GM19043 (cell line): ENCODE results near the gene NEK7.
A peak's percentile ranks its signal among the peaks of the same experiment; 100 is the strongest.
"Not testable (repeated sequence)": the region's sequence is repeated elsewhere in the genome, so short reads cannot be mapped to it uniquely, and the experiment has no call there.

Experiments
- ATAC-seq: cut with Tn5 transposase; IDR thresholded peaks from one replicate; pipeline ENCODE4 v1.9.1; 2021; ENCODE audit warnings: low read depth; ENCODE audit not compliant: unreplicated experiment

The NEK7 gene

GRCh38 chr1:198276241-198276640 is 119.4 kb downstream of the NEK7 start:
- ATAC-seq = no peak

DNA sequence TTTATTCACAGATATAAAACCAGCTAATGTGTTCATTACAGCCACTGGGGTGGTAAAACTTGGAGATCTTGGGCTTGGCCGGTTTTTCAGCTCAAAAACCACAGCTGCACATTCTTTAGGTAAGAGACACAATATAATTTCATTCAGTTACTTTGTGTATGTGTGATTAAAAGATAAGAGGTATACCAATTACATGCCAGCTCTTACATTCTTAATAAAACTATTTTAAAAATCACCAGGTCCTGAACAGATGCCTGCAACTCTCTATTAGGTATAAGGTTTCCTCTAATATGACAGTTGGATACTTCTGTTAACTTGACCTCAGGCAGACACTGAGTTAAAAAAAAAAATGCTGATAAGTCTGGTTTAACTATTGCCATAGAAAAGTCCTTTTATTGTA is 122.1 kb downstream of the NEK7 start:
- no peak for ATAC-seq

DNA sequence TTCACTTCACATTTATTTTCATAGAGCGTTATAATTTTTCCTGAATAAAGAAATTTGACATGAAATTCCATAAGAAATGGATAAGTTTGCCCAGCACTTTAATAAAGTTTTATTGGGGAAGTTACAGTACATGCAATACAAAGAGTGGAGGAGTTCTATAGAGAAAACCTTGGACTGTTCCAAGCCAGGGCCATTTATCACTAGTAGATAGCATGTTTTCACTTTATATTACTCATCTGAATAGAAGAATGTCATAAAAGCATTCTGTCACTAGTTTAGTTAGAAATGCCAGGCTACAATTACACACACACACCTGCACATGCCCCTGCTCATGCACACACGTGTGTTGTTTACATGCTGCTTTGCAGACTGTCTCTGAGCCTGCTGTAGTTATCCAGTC is 123.3 kb downstream of the NEK7 start:
- ATAC-seq = no peak

GRCh38 chr1:198281911-198282310 is 125.1 kb downstream of the NEK7 start:
- ATAC-seq = no peak

GRCh38 chr1:198283222-198283621 is 126.4 kb downstream of the NEK7 start:
- ATAC-seq = no peak

DNA sequence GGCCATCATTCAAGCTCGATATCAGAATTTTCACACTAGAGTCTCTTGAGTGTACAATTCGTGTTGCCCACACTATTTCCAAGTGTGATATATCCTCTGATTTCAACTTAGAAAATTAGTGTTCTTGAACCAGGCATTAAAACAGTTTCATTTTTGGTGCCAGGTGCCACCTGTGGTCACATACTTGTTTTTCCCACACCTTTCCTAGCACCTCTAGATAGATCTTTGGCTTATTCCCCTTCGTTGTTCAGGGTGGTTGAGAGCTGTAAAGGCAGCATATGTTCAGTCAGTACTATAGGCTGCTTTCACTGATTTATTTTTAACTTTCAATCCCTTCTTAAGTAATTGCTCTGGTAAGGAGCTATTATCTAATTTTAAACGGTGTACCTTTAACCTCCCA is 131.1 kb downstream of the NEK7 start:
- no peak for ATAC-seq

DNA sequence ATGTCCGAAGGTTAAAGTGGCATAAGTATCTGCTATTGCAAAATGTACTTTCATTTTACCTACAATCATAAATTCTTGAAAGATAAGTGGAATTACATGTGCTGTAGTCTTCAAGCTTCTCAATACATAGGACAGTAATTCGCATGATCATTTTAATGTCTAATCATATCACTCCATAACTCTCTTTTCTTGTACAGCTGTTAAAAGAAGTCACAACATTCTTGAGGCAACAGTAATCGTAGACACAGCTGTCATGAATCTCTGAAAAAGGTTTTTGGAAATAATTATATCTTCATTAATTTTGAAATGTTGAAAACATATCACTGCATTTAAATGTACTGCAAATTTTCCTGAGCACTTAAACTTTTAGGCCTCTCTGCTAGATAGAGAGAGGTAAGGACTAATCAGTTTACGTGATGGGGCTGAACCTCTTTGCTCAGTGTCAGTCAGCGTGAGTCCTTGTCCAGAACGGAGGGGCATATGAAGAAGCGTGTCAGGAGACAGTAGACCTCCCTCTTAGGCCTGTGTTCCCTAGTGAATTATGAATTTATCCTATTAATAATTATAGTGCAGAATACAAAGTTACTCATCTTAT is 133.4 kb downstream of the NEK7 start:
- no peak for ATAC-seq

DNA sequence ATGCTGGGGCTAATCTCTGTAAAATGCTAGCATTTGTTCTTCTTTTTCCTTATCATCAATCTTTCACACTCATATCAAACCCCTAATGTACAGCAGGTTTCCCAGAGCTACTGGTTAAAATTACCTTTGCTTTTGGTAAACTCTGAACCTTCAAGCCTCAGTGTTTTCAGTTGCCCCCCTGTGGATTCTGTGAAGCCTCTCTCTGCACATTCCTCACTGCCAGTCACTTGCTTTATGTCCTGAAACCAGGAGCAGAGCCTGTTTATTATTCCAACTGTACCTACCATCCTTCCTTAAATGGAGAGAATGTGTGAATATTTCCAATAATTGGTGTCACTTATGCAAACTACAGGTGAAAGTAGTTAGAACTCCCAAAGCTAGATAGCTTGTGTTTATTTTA is 134.2 kb downstream of the NEK7 start:
- ATAC-seq = no peak

DNA sequence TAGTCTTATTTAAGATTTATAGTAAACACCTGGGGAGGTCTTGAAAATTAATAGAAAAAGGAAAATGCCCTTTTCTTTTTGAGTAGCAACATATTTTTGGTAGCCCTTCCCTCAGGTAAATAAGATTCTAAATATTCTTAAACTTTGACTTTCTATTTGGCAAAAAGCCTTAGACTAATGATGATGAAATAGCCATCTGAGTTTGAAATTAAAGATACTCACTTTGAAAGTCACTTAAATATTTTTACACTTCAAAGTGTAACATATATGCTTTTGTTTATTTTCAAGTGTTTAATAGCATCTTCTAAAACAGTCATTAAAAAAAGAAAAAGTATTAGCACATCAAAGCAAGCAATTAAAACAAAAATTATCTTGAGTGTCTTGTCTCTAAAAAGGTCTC is 135.1 kb downstream of the NEK7 start:
- no peak for ATAC-seq

DNA sequence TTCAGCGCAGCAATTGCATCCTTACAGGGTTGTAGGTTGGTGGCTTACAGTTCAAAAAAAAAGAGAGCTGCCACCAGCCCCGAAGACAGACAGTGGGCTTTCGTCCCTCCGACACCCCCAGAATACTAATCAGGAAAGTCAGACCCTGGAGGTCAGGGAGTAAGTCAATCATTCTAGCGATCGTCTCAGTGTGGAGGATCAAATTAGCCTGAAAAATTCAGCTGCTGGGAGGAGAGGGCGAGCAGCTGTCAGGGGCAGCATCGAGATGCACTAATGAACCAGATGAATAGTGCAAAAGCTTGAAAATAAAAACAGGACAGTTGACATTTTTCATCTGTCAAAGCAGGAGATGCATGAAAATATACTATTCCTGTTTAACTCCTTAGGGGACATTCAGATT is 138.4 kb downstream of the NEK7 start:
- ATAC-seq = no peak

GRCh38 chr1:198295971-198296370 is 139.2 kb downstream of the NEK7 start:
- ATAC-seq = no peak

- ATAC-seq = no peak
Measured at GRCh38 chr1:198297281-198297680, 140.5 kb downstream of the NEK7 start.

GRCh38 chr1:198298640-198299039 is 141.8 kb downstream of the NEK7 start:
- no peak for ATAC-seq

GRCh38 chr1:198300451-198300850 is 143.7 kb downstream of the NEK7 start:
- ATAC-seq = no peak

GRCh38 chr1:198304431-198304830 is 147.6 kb downstream of the NEK7 start:
- ATAC-seq = no peak

DNA sequence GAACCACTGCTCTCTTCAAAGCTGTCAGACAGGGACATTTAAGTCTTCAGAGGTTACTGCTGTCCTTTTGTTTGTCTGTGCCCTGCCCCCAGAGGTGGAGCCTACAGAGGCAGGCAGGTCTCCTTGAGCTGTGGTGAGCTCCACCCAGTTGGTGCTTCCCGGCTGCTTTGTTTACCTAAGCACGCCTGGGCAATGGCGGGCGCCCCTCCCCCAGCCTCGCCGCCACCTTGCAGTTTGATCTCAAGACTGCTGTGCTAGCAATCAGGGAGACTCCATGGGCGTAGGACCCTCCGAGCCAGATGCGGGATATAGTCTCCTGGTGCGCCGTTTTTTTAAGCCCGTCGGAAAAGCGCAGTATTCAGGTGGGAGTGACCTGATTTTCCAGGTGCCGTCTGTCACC is 158.0 kb downstream of the NEK7 start:
- not testable (repeated sequence) for ATAC-seq

DNA sequence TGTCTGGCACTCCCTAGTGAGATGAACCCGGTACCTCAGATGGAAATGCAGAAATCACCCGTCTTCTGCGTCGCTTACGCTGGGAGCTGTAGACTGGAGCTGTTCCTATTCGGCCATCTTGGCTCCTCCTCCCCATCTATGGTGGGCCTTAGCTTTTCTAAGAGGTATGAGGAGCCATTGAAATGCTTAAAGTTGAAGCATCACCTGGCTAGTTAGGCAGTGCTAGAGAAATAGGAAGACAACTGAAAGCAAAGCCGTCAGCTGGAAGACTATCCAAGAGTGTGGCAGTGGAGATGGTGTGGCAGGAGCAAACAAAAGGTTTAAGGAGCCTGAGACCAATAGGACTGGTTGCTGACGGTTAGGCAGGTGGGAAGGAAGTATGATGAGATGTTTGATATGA is 158.5 kb downstream of the NEK7 start:
- ATAC-seq = not testable (repeated sequence)

GRCh38 chr1:198316546-198317100 is 159.8 kb downstream of the NEK7 start:
- no peak for ATAC-seq

- ATAC-seq = peak; percentile 53
Measured at GRCh38 chr1:198318085-198318484, 161.3 kb downstream of the NEK7 start.

DNA sequence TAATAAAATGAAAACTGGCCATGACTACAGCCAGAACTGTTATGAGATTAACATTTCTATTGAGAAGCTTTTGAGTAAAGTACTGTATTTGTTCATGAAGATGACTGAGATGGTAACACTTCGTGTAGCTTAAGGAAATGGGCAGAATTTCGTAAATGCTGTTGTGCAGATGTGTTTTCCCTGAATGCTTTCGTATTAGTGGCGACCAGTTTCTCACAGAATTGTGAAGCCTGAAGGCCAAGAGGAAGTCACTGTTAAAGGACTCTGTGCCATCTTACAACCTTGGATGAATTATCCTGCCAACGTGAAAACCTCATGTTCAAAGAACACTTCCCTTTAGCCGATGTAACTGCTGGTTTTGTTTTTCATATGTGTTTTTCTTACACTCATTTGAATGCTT is 164.0 kb downstream of the NEK7 start:
- ATAC-seq = no peak

- ATAC-seq = no peak
Measured at GRCh38 chr1:198326232-198326631, 169.4 kb downstream of the NEK7 start.

- no peak for ATAC-seq
Measured at GRCh38 chr1:198326915-198327314, 170.1 kb downstream of the NEK7 start.
